ENCODE results near the gene PCSK6.

- TF ChIP-seq EZH2 (IDR thresholded peaks at IDR 0.05; ENCODE audit: insufficient read depth, poor library complexity, severe bottlenecking), result no peak
- TF ChIP-seq EZH2phosphoT487 (IDR thresholded peaks at IDR 0.05; ENCODE audit: insufficient read depth, low read depth), result no peak
These were observed 140.9 kb downstream of the PCSK6 start for GRCh38 chr15:101348643-101349042.
